AG04449 (cell line): Measurements from ENCODE around the gene PMIS2.

ENCODE experiments used
- CTCF ChIA-PET: fragments of 350-600 bp; formaldehyde crosslinking; extraction: SDS; loops from one replicate; lab custom pipeline; 2021; ENCODE audit warnings: antibody characterized with exemption; lab: Yijun Ruan, JAX
- POLR2A ChIA-PET: fragments of 400-600, 350-600 bp; formaldehyde crosslinking; extraction: SDS; loops from one replicate; lab custom pipeline; 2020; ENCODE audit warnings: antibody characterized with exemption, inconsistent platforms; lab: Yijun Ruan, JAX
- DNase-seq: peaks from one replicate; pipeline ENCODE4 v3.0.0-alpha.2; 2010; ENCODE audit warnings: low read depth, low spot score
- H3K4me3 ChIP-seq: 2 replicates; pipeline ENCODE4 v1.5.1; 2011; ENCODE audit warnings: low read depth, mild to moderate bottlenecking, control low read depth, low read length
- TF ChIP-seq, protein P1 (sequence below): IDR thresholded peaks from one replicate; pipeline ENCODE4 v1.5.1; 2011; ENCODE audit warnings: mild to moderate bottlenecking, moderate library complexity, low read length, control low read depth, inconsistent platforms; ENCODE audit not compliant: insufficient read depth; ENCODE audit errors: missing control alignments

PMIS2 gene

DNA sequence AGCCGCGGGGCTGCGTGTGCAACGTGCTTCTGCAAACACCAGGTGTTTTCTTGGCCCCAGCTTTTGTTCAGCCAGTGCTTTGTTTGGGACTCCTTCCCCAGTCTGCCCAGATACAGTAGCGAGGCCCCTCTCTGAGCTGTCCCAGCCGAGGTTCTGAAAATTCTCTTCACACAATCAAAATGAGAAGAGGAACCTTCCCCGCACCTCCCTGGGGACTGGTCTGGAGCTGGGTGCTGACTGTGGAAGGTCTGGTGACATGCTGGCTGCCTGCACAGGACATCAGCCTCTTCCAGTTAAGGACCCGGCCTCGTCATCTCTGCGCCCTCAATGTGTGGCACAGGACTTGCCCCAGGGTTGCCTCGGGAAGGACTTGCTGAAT lies 26.7 kb upstream of the PMIS2 start:
- DNase-seq: no peak
- TF ChIP-seq, protein P1, sequence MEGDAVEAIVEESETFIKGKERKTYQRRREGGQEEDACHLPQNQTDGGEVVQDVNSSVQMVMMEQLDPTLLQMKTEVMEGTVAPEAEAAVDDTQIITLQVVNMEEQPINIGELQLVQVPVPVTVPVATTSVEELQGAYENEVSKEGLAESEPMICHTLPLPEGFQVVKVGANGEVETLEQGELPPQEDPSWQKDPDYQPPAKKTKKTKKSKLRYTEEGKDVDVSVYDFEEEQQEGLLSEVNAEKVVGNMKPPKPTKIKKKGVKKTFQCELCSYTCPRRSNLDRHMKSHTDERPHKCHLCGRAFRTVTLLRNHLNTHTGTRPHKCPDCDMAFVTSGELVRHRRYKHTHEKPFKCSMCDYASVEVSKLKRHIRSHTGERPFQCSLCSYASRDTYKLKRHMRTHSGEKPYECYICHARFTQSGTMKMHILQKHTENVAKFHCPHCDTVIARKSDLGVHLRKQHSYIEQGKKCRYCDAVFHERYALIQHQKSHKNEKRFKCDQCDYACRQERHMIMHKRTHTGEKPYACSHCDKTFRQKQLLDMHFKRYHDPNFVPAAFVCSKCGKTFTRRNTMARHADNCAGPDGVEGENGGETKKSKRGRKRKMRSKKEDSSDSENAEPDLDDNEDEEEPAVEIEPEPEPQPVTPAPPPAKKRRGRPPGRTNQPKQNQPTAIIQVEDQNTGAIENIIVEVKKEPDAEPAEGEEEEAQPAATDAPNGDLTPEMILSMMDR: no peak
- H3K4me3 ChIP-seq: no peak overlapping the region
- POLR2A ChIA-PET: no interaction called here
- CTCF ChIA-PET: interaction anchor here (0.8 to 5.9 kb wide), 2 partner anchors 11 to 22 kb away, joined by 3 to 44 read pairs; no protein-coding TSS in a partner anchor

DNA sequence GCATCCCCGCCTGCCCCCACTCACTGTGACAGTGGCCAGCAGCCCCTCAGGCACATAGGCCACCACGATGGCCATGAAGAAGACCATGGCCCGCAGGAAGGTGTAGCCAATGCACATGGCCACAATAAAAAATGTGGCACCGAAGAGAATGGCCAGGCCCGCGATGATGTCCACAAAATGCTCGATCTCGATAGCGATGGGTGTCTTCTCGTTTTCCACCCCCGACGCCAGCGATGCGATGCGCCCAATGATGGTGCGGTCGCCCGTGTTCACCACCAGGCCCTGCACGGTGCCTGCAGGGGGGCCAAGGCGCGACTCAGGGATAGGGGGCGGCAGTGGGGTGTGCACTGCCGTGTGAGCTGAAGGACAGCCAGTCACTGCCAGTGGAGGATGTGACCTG lies 26.2 kb upstream of the PMIS2 start:
- ChIA-PET POLR2A (no interaction called here), CTCF (interaction anchor here (0.8 to 5.9 kb wide), 2 partner anchors 11 to 21 kb away, joined by 3 to 44 read pairs; no protein-coding TSS in a partner anchor)
- TF ChIP-seq, protein P1: no peak

GRCh38 chr19:35560271-35560670 lies 25.7 kb upstream of the PMIS2 start:
- ChIA-PET CTCF (interaction anchor here (5.9 kb wide), 1 partner anchor 12 kb away, joined by 44 read pairs; no protein-coding TSS in a partner anchor), POLR2A (interaction anchor here (0.5 kb wide), 1 partner anchor 1673 kb away, joined by 5 read pairs; no protein-coding TSS in a partner anchor)
- TF ChIP-seq, protein P1: no peak
- H3K4me3 ChIP-seq: no peak overlapping the region
- DNase-seq: no peak

More for the DNA sequence above, 26.2 kb upstream of the PMIS2 start:
- no peak for DNase-seq
- no peak overlapping the region for H3K4me3 ChIP-seq

GRCh38 chr19:35560677-35561076 lies 25.3 kb upstream of the PMIS2 start:
- ChIA-PET CTCF (interaction anchor here (5.9 kb wide), 1 partner anchor 12 kb away, joined by 44 read pairs; no protein-coding TSS in a partner anchor), POLR2A (interaction anchor here (0.5 kb wide), 1 partner anchor 1672 kb away, joined by 5 read pairs; no protein-coding TSS in a partner anchor)
- no peak for DNase-seq
- TF ChIP-seq, protein P1: no peak
- no peak overlapping the region for H3K4me3 ChIP-seq

- ChIA-PET CTCF (interaction anchor here (5.9 kb wide), 1 partner anchor 13 kb away, joined by 44 read pairs; no protein-coding TSS in a partner anchor), POLR2A (no interaction called here)
- no peak for DNase-seq
- H3K4me3 ChIP-seq: no peak overlapping the region
- TF ChIP-seq, protein P1: no peak
These were observed 24.5 kb upstream of the PMIS2 start for GRCh38 chr19:35561436-35561835.

DNA sequence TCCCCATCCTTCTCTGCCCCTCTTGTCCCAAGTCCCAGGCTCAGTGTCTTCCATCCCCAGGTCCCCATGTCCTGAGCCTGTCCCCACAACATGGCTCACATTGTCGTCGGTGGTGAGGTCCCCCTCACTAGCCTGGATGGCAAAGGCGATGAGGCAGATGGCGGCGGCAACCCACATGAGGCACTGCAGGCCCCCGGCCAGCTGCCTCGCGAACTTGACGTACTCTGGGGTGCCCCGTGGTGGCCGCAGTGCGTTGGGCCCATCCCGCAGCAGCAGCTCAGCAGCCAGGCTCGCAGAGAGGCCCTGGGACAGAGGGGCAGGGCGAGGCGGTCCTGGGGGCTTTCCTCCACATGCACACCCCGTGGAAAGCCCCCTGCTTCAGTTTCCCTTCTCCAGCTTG lies 23.6 kb upstream of the PMIS2 start:
- TF ChIP-seq, protein P1: no peak
- CTCF ChIA-PET: no interaction called here
- POLR2A ChIA-PET: no interaction called here
- no peak overlapping the region for H3K4me3 ChIP-seq
- DNase-seq: no peak
